NT2/D1 (cell line): ENCODE measurements around the gene KLK15.

ENCODE experiments used
- SUZ12 ChIP-seq: IDR thresholded peaks from 2 replicates; pipeline ENCODE4 v1.6.1; 2011; ENCODE audit not compliant: insufficient read length, insufficient read depth; ENCODE audit errors: extremely low read depth
- YY1 ChIP-seq: IDR thresholded peaks from 2 replicates; pipeline ENCODE4 v1.6.1; 2011; ENCODE audit not compliant: insufficient read length, insufficient read depth

GRCh38 chr19:50826492-50827240 lies 6.7 kb downstream of the KLK15 start:
- no peak for TF ChIP-seq SUZ12
- TF ChIP-seq YY1: no peak
